Endothelial cell (in vitro differentiated cells): ENCODE measurements around the gene LRRC3C. TPM values are rescaled to one million over a fixed set of nuclear protein-coding genes. Genes with fewer than 3 reads are reported as not detected.

Experiments used
- DNase-seq: peaks from one replicate; pipeline ENCODE4 v3.0.0; 2021; ENCODE audit warnings: low spot score
- H3K27ac Mint-ChIP-seq: one replicate; pipeline ENCODE4 v1.8.0; 2021; ENCODE audit warnings: mixed read lengths, inconsistent platforms; ENCODE audit not compliant: unreplicated experiment
- H3K27me3 Mint-ChIP-seq: one replicate; pipeline ENCODE4 v1.8.0; 2021; ENCODE audit warnings: mild to moderate bottlenecking, moderate library complexity, mixed read lengths, inconsistent platforms; ENCODE audit not compliant: unreplicated experiment
- H3K36me3 Mint-ChIP-seq: one replicate; pipeline ENCODE4 v1.8.0; 2021; ENCODE audit warnings: mild to moderate bottlenecking, low read depth, mixed read lengths, inconsistent platforms; ENCODE audit not compliant: unreplicated experiment
- H3K4me1 Mint-ChIP-seq: one replicate; pipeline ENCODE4 v1.8.0; 2021; ENCODE audit warnings: mild to moderate bottlenecking, mixed read lengths, inconsistent platforms; ENCODE audit not compliant: unreplicated experiment
- H3K4me3 Mint-ChIP-seq: one replicate; pipeline ENCODE4 v1.8.0; 2021; ENCODE audit warnings: mild to moderate bottlenecking, mixed read lengths, inconsistent platforms; ENCODE audit not compliant: unreplicated experiment
- H3K9me3 Mint-ChIP-seq: one replicate; pipeline ENCODE4 v1.8.0; 2021; ENCODE audit warnings: mixed read lengths, inconsistent platforms; ENCODE audit not compliant: unreplicated experiment
- total RNA-seq: library from RNA; stranded (reverse); fragmentation: NEBNext Ultra II Directional; extraction: Animal tissue kit (Norgen Biotek cat#: 25700); gene quantifications from one replicate; pipeline ENCODE4 v1.2.1, GENCODE V29; 2021; ENCODE audit not compliant: unreplicated experiment
- TF ChIP-seq, protein P1 (sequence below): fragments of 200-600 bp; sonication (generic); IDR thresholded peaks from one replicate; pipeline ENCODE4 v1.5.0; 2021; ENCODE audit warnings: antibody characterized with exemption; ENCODE audit not compliant: unreplicated experiment

LRRC3C gene
- total RNA-seq, 1 donor from 2014 or later: not detected

DNA sequence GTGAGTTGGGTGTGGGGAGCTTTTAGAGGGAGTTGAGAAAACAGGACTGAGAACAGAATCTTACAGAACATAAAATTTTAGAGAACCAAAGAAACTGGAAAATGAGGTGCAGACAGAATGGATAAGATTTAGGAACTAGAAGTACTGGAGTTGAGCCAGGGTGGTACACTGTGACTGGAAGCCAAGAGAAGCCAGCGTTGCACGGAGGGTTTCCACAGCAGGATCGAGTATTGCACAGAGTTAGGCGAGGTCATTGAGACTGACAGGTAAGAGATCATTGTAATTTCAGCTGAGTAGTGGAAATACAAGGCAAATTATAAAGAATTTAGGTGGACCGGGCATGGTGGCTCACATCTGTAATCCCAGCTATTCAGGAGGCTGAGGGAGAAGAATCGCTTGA, 41.8 kb downstream of the LRRC3C start:
- DNase-seq: no peak
- no peaks in the 10 kb centered on the region for H3K9me3 Mint-ChIP-seq
- peaks cover 23% of the 10 kb centered on the region for H3K4me1 Mint-ChIP-seq
- H3K27ac Mint-ChIP-seq: no peak overlapping the region
- TF ChIP-seq, protein P1, sequence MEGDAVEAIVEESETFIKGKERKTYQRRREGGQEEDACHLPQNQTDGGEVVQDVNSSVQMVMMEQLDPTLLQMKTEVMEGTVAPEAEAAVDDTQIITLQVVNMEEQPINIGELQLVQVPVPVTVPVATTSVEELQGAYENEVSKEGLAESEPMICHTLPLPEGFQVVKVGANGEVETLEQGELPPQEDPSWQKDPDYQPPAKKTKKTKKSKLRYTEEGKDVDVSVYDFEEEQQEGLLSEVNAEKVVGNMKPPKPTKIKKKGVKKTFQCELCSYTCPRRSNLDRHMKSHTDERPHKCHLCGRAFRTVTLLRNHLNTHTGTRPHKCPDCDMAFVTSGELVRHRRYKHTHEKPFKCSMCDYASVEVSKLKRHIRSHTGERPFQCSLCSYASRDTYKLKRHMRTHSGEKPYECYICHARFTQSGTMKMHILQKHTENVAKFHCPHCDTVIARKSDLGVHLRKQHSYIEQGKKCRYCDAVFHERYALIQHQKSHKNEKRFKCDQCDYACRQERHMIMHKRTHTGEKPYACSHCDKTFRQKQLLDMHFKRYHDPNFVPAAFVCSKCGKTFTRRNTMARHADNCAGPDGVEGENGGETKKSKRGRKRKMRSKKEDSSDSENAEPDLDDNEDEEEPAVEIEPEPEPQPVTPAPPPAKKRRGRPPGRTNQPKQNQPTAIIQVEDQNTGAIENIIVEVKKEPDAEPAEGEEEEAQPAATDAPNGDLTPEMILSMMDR: no peak
- H3K4me3 Mint-ChIP-seq: no peak overlapping the region
- H3K36me3 Mint-ChIP-seq: peaks cover 7% of the 10 kb centered on the region
- H3K27me3 Mint-ChIP-seq: peaks cover 9% of the 10 kb centered on the region

DNA sequence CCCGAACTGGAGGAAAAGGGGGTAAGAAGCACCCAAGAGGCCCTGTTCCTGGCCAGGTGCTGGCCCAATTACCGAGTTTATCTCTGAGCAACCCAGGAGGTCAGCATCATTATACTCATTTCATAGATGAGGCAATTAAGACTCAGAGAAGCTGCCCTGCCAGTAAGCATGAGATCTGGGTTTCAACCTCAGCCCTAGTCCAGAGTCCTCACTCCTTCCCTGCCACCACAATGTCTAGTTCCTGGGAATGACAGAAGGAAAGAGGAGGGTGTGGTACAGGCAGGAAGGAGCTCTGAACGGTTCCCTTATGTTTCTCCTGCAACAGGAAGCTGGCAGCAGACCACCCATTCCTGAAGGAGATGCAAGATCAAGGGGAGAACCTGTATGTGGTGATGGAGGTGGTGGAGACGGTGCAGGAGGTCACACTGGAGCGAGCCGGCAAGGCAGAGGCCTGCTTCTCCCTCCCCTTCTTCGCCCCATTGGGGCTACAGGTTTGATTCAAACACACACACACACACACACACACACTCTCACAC, 42.7 kb downstream of the LRRC3C start:
- H3K4me3 Mint-ChIP-seq: no peak overlapping the region
- peaks cover 23% of the 10 kb centered on the region for H3K4me1 Mint-ChIP-seq
- H3K27ac Mint-ChIP-seq: no peak overlapping the region
- H3K9me3 Mint-ChIP-seq: no peaks in the 10 kb centered on the region
- peaks cover 7% of the 10 kb centered on the region for H3K27me3 Mint-ChIP-seq
- DNase-seq: no peak
- H3K36me3 Mint-ChIP-seq: peaks cover 7% of the 10 kb centered on the region
- TF ChIP-seq, protein P1: no peak

- no peak overlapping the region for H3K27ac Mint-ChIP-seq
- peaks cover 5% of the 10 kb centered on the region for H3K27me3 Mint-ChIP-seq
- TF ChIP-seq, protein P1: no peak
Observed at GRCh38 chr17:39971076-39971603, 43.6 kb downstream of the LRRC3C start.

GRCh38 chr17:39972271-39972670, 44.7 kb downstream of the LRRC3C start:
- no peaks in the 10 kb centered on the region for H3K9me3 Mint-ChIP-seq
- H3K36me3 Mint-ChIP-seq: peaks cover 3% of the 10 kb centered on the region
- no peak for DNase-seq
- no peak overlapping the region for H3K27ac Mint-ChIP-seq
- no peak overlapping the region for H3K4me3 Mint-ChIP-seq
- peaks cover 18% of the 10 kb centered on the region for H3K4me1 Mint-ChIP-seq
- TF ChIP-seq, protein P1: no peak
- peaks cover 8% of the 10 kb centered on the region for H3K27me3 Mint-ChIP-seq

More at GRCh38 chr17:39971076-39971603, 43.6 kb downstream of the LRRC3C start:
- Mint-ChIP-seq H3K9me3 (no peaks in the 10 kb centered on the region), H3K36me3 (peaks cover 7% of the 10 kb centered on the region), H3K4me1 (peaks cover 23% of the 10 kb centered on the region), H3K4me3 (no peak overlapping the region)
- no peak for DNase-seq

DNA sequence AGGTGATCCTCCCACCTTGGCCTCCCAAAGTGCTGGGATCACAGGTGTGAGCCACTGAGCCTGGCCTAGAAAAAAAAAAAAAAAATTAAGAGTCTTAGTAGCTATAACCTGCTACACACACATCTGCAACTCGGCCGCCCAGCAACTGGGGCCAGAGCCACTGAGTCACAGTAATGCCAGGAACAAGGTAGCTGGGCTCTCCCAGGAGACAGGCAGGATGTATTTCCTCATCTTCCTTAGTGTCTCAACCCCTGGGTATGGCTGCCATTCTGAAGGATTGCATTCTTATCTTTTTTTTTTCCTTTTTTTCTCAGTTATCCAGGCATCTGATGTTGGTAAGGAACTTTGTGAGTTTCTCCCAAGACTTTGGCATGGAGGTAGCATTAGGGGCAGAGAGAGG, 46.0 kb downstream of the LRRC3C start:
- TF ChIP-seq, protein P1: no peak
- peaks cover 8% of the 10 kb centered on the region for H3K27me3 Mint-ChIP-seq
- no peaks in the 10 kb centered on the region for H3K9me3 Mint-ChIP-seq
- H3K4me1 Mint-ChIP-seq: peaks cover 15% of the 10 kb centered on the region
- H3K27ac Mint-ChIP-seq: no peak overlapping the region
- H3K36me3 Mint-ChIP-seq: peaks cover 3% of the 10 kb centered on the region
- H3K4me3 Mint-ChIP-seq: no peak overlapping the region
- no peak for DNase-seq
